Stimulated activated CD4-positive, alpha-beta T cell treated with anti-CD3 and anti-CD28 coated beads, Interleukin-1b, Interleukin-23, amount 100 ng/mL, for 24 hours (primary cell): ENCODE results near the gene LYVE1.

Source experiments
- DNase-seq, 4 experiments: peaks; one replicate each; pipeline ENCODE4 v3.0.0-alpha.2; 2020; ENCODE audit warnings: low read depth in 4 of 4, low spot score in 1 of 4

Gene LYVE1

GRCh38 chr11:10592331-10592730, 23.9 kb upstream of the LYVE1 start:
- DNase-seq, result no peak

- DNase-seq, result no peak
These were observed 23.3 kb upstream of the LYVE1 start for GRCh38 chr11:10591741-10592140.

GRCh38 chr11:10590218-10590915, 21.9 kb upstream of the LYVE1 start:
- DNase-seq, result no peak

- no peak for DNase-seq
These were observed 20.4 kb upstream of the LYVE1 start for GRCh38 chr11:10588904-10589303.

- no peak for DNase-seq
These were observed 19.5 kb upstream of the LYVE1 start for GRCh38 chr11:10587995-10588394.

- DNase-seq, result no peak
These were observed 18.9 kb upstream of the LYVE1 start for GRCh38 chr11:10587388-10587787.

GRCh38 chr11:10584071-10584501, 15.6 kb upstream of the LYVE1 start:
- no peak for DNase-seq

GRCh38 chr11:10581481-10582019, 13.1 kb upstream of the LYVE1 start:
- no peak for DNase-seq

GRCh38 chr11:10580623-10581022, 12.2 kb upstream of the LYVE1 start:
- DNase-seq, result no peak

- no peak for DNase-seq
These were observed 11.2 kb upstream of the LYVE1 start for GRCh38 chr11:10579700-10580099.

GRCh38 chr11:10576035-10576398, 7.6 kb upstream of the LYVE1 start:
- no peak for DNase-seq

- no peak for DNase-seq
These were observed 7.0 kb upstream of the LYVE1 start for GRCh38 chr11:10575346-10576034.

GRCh38 chr11:10573556-10573955, 5.1 kb upstream of the LYVE1 start:
- DNase-seq, result no peak

GRCh38 chr11:10573028-10573427, 4.6 kb upstream of the LYVE1 start:
- no peak for DNase-seq

GRCh38 chr11:10572533-10572932, 4.1 kb upstream of the LYVE1 start:
- no peak for DNase-seq

GRCh38 chr11:10567446-10567845, 1.0 kb downstream of the LYVE1 start:
- no peak for DNase-seq

GRCh38 chr11:10566257-10566957, 2.1 kb downstream of the LYVE1 start:
- DNase-seq, result no peak

GRCh38 chr11:10565493-10565892, 3.0 kb downstream of the LYVE1 start:
- no peak for DNase-seq

- DNase-seq, result no peak
These were observed 3.7 kb downstream of the LYVE1 start for GRCh38 chr11:10564696-10565318.

- DNase-seq, result no peak
These were observed 4.4 kb downstream of the LYVE1 start for GRCh38 chr11:10564030-10564429.

- DNase-seq, result no peak
These were observed 6.5 kb downstream of the LYVE1 start for GRCh38 chr11:10561947-10562346.
